M059J (cell line): ENCODE measurements around the gene ABLIM1. TPM values are rescaled to one million over a fixed set of nuclear protein-coding genes. Genes with fewer than 3 reads are reported as not detected.

Experiments
- DNase-seq: peaks from one replicate; pipeline ENCODE4 v3.0.0-alpha.2; 2012; ENCODE audit warnings: low read depth
- total RNA-seq: library from RNA; depleted of rRNA; stranded (reverse); fragments of >200 nt; shearing (Covaris generic); gene quantifications from 2 replicates; pipeline ENCODE4 v1.2.3, GENCODE V29; 2014

ABLIM1 gene
- total RNA-seq, 1 experiment from 2014 or later: 5.8 TPM

GRCh38 chr10:114408968-114409444, 249.1 kb downstream of the ABLIM1 start:
- no peak for DNase-seq

GRCh38 chr10:114408112-114408967, 249.7 kb downstream of the ABLIM1 start:
- DNase-seq: no peak

GRCh38 chr10:114406455-114406854, 251.6 kb downstream of the ABLIM1 start:
- DNase-seq: no peak

GRCh38 chr10:114405011-114405350, 253.1 kb downstream of the ABLIM1 start:
- no peak for DNase-seq

- no peak for DNase-seq
Observed at GRCh38 chr10:114404171-114405010, 253.7 kb downstream of the ABLIM1 start, which contains the start of gene AFAP1L2. AFAP1L2 (minus strand) TSS chr10:114404502; CDS start chr10:114404455, 47 bp downstream.

GRCh38 chr10:114403541-114404161, 254.4 kb downstream of the ABLIM1 start:
- DNase-seq: no peak

- DNase-seq: no peak
Observed at GRCh38 chr10:114402871-114403540, 255.1 kb downstream of the ABLIM1 start.

GRCh38 chr10:114402233-114402632, 255.8 kb downstream of the ABLIM1 start:
- no peak for DNase-seq

GRCh38 chr10:114401195-114401791, 256.8 kb downstream of the ABLIM1 start:
- peak; percentile 39 for DNase-seq

GRCh38 chr10:114400091-114400490, 258.0 kb downstream of the ABLIM1 start:
- DNase-seq: no peak

GRCh38 chr10:114399576-114399975, 258.5 kb downstream of the ABLIM1 start:
- DNase-seq: peak; percentile 38

GRCh38 chr10:114398587-114399331, 259.3 kb downstream of the ABLIM1 start:
- DNase-seq: no peak

GRCh38 chr10:114397651-114398145, 260.4 kb downstream of the ABLIM1 start:
- DNase-seq: no peak

- DNase-seq: no peak
Observed at GRCh38 chr10:114396464-114396863, 261.6 kb downstream of the ABLIM1 start.

GRCh38 chr10:114395366-114396022, 262.6 kb downstream of the ABLIM1 start:
- no peak for DNase-seq

- DNase-seq: no peak
Observed at GRCh38 chr10:114394531-114394930, 263.5 kb downstream of the ABLIM1 start.

- no peak for DNase-seq
Observed at GRCh38 chr10:114393886-114394285, 264.2 kb downstream of the ABLIM1 start.

- peak; percentile 70 for DNase-seq
Observed at GRCh38 chr10:114393482-114393881, 264.6 kb downstream of the ABLIM1 start.

GRCh38 chr10:114392112-114392835, 265.8 kb downstream of the ABLIM1 start:
- no peak for DNase-seq
